ENCODE measurements around the gene ABCD1. TPM values are rescaled to one million over a fixed set of nuclear protein-coding genes. Genes with fewer than 3 reads are reported as not detected.
"Not testable (repeated sequence)": the region's sequence is repeated elsewhere in the genome, so short reads cannot be mapped to it uniquely, and the experiment has no call there.

ABCD1 gene
- total RNA-seq, 1 experiment from 2014 or later = 44.4 TPM

DNA sequence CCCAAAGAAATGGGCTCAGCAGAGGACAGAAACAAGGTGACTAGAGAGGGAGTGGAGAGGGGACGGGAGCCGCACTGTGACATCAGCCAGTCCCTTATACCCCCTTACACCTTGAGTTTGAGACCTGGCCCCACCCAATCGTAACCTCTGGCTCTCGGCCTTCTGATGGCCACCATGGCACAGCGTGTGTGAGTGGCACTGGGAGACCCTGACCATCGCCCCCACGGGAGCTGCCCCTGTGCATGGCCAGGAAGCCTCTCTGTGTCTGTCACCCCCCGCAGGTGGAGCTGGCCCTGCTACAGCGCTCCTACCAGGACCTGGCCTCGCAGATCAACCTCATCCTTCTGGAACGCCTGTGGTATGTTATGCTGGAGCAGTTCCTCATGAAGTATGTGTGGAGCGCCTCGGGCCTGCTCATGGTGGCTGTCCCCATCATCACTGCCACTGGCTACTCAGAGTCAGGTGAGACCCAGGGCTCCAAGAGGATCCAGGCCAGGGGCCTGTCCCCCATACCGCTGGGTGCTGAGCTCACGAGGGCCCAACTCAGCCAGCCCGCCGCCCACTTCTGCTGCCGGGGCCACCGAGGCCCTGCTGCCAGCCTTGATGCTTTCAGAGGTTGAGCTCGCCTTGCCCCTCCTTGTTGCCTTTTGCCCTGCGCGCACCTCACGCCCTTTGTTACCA lies 4.4 kb downstream of the ABCD1 start:
- Histone ChIP-seq H3K9me2 (replicated peaks; ENCODE audit: low read length) (no peaks in the 10 kb centered on the region), H3K9me3 (ENCODE audit: low read length) (no peaks in the 10 kb centered on the region), H2AFZ (ENCODE audit: low read length) (no peak overlapping the region), H3K36me3 (ENCODE audit: low read depth, low read length) (peaks cover 4% of the 10 kb centered on the region), H3K4me2 (ENCODE audit: low read length) (no peak overlapping the region), H3K4me3 (ENCODE audit: low read length) (no peak overlapping the region), H4K20me1 (ENCODE audit: low read length) (0 out of 2 replicates have a peak, but pooled peaks cover 4% of the 10 kb centered on the region), H3K27me3 (ENCODE audit: low read length) (no peaks in the 10 kb centered on the region), H3K27ac (ENCODE audit: low read length) (no peak overlapping the region), H3K4me1 (ENCODE audit: insufficient read depth, low read length) (peaks cover 48% of the 10 kb centered on the region), H3K79me2 (ENCODE audit: low read length) (peaks cover 69% of the 10 kb centered on the region), H3F3A (ENCODE audit: low read length, unreplicated experiment) (peaks cover 11% of the 10 kb centered on the region), H3K9ac (ENCODE audit: low read length) (no peak overlapping the region)
- no peak for TF ChIP-seq EZH2 (IDR thresholded peaks at IDR 0.05; ENCODE audit: low read length, unreplicated experiment)
- TF ChIP-seq, protein P1, sequence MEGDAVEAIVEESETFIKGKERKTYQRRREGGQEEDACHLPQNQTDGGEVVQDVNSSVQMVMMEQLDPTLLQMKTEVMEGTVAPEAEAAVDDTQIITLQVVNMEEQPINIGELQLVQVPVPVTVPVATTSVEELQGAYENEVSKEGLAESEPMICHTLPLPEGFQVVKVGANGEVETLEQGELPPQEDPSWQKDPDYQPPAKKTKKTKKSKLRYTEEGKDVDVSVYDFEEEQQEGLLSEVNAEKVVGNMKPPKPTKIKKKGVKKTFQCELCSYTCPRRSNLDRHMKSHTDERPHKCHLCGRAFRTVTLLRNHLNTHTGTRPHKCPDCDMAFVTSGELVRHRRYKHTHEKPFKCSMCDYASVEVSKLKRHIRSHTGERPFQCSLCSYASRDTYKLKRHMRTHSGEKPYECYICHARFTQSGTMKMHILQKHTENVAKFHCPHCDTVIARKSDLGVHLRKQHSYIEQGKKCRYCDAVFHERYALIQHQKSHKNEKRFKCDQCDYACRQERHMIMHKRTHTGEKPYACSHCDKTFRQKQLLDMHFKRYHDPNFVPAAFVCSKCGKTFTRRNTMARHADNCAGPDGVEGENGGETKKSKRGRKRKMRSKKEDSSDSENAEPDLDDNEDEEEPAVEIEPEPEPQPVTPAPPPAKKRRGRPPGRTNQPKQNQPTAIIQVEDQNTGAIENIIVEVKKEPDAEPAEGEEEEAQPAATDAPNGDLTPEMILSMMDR (conservative IDR thresholded peaks at IDR 0.05; ENCODE audit: low read depth, low read length) = no peak
- ATAC-seq (no peak), DNase-seq (no peak)
- BruUV-seq (replicated peaks) = no TSS peak
- intact Hi-C loops (cut with micrococcal nuclease) = no loop called here
- ChIA-PET POLR2A (ENCODE audit: unreplicated experiment) (no interaction called here), CTCF (no interaction called here)

DNA sequence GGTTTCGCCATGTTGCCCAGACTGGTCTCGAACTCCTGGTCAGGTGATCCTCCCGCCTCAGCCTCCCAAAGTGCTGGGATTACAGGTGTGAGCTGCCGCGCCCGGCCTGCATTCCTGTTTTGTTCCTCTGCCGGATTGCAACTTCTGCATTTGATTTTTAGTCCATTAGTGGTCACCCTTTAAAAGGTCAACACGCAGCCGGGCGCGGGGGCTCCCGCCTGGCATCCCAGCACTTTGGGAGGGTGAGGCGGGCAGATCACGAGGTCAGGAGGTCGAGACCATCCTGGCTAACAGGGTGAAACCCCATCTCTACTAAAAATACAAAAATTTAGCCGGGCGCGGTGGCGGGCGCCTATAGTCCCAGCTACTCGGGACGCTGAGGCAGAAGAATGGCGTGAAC lies 5.5 kb downstream of the ABCD1 start:
- H3K9me3 ChIP-seq (ENCODE audit: low read length); BruUV-seq (replicated peaks); H3K4me3 ChIP-seq (ENCODE audit: low read length); H3K36me3 ChIP-seq (ENCODE audit: low read depth, low read length); H3K4me2 ChIP-seq (ENCODE audit: low read length); H3K9ac ChIP-seq (ENCODE audit: low read length); H3K27ac ChIP-seq (ENCODE audit: low read length); DNase-seq; H3K9me2 ChIP-seq (replicated peaks; ENCODE audit: low read length); H4K20me1 ChIP-seq (ENCODE audit: low read length); intact Hi-C loops (cut with micrococcal nuclease); ATAC-seq; CTCF ChIA-PET; H3K27me3 ChIP-seq (ENCODE audit: low read length); H2AFZ ChIP-seq (ENCODE audit: low read length); POLR2A ChIA-PET (ENCODE audit: unreplicated experiment): not testable (repeated sequence)
- Histone ChIP-seq H3K79me2 (ENCODE audit: low read length) (peaks cover 64% of the 10 kb centered on the region), H3K4me1 (ENCODE audit: insufficient read depth, low read length) (peaks cover 48% of the 10 kb centered on the region), H3F3A (ENCODE audit: low read length, unreplicated experiment) (peaks cover 11% of the 10 kb centered on the region)

DNA sequence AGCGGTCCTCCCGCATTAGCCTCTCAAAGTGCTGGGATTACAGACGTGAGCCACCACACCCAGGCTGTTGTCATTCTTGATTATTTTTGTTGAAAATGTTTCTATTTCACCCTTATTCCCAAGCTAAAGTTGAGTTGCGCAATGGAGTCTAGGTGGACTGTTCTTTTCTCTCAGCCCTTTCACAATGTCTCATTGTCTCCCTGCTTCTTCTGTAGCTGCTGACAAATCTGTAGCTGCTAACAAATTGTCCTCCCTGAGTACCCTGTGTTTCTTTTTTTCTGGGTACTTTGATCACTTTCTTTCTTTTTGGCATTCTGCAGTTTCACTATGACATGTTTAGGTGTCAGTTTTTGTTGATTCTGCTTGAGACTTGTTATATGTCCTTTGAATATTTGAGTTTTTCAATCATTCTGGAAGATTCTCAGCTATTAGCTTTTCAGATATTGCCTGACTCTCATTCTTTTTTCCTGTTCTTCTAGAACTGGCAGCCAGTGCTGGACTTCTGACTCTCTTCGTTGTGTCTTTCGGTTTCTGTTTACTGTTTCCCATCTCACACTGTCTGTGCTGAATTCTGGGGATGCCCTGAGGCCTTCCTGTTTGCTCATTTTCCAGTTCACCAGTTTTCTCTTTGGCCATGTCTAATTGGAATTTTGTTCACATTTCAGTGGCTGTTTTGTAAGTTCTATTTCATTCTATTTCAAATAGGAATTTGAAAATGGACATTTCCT lies 6.6 kb downstream of the ABCD1 start:
- Histone ChIP-seq H3K4me3 (ENCODE audit: low read length) (peak overlapping the region; percentile 12), H3K36me3 (ENCODE audit: low read depth, low read length) (peaks cover 6% of the 10 kb centered on the region), H4K20me1 (ENCODE audit: low read length) (0 out of 2 replicates have a peak, but pooled peaks cover 4% of the 10 kb centered on the region), H3K9me3 (ENCODE audit: low read length) (no peaks in the 10 kb centered on the region), H3K79me2 (ENCODE audit: low read length) (peaks cover 52% of the 10 kb centered on the region), H2AFZ (ENCODE audit: low read length) (no peak overlapping the region), H3K27me3 (ENCODE audit: low read length) (no peaks in the 10 kb centered on the region), H3K4me1 (ENCODE audit: insufficient read depth, low read length) (peaks cover 40% of the 10 kb centered on the region), H3K4me2 (ENCODE audit: low read length) (peak overlapping the region; percentile 71), H3K27ac (ENCODE audit: low read length) (peak overlapping the region; percentile 94), H3F3A (ENCODE audit: low read length, unreplicated experiment) (peaks cover 11% of the 10 kb centered on the region), H3K9me2 (replicated peaks; ENCODE audit: low read length) (no peaks in the 10 kb centered on the region), H3K9ac (ENCODE audit: low read length) (peak overlapping the region; percentile 54; the same call in 1 of the 2 replicates)
- BruUV-seq (replicated peaks) = no TSS peak
- ATAC-seq (no peak; the same call in 1 of the 2 replicates), DNase-seq (peak; percentile 34)
- intact Hi-C loops (cut with micrococcal nuclease) = no loop called here
- POLR2A ChIA-PET (ENCODE audit: unreplicated experiment) = no interaction called here
- CTCF ChIA-PET = no interaction called here
- TF ChIP-seq, protein P1 (conservative IDR thresholded peaks at IDR 0.05; ENCODE audit: low read depth, low read length) = no peak
- TF ChIP-seq EZH2 (IDR thresholded peaks at IDR 0.05; ENCODE audit: low read length, unreplicated experiment) = no peak
- no peak for TF ChIP-seq EZH2phosphoT487 (IDR thresholded peaks at IDR 0.05; ENCODE audit: borderline replicate concordance, low read length)
